SH-SY5Y (cell line): ENCODE data around the gene CFAP77.

Source experiments
- GATA2 ChIP-seq: IDR thresholded peaks from 2 replicates; pipeline ENCODE4 v1.6.1; 2011; ENCODE audit warnings: mild to moderate bottlenecking, low read depth, low read length
- GATA3 ChIP-seq: IDR thresholded peaks from 2 replicates; pipeline ENCODE4 v1.6.1; 2011; ENCODE audit warnings: low read depth, mild to moderate bottlenecking, low read length, moderate library complexity

DNA sequence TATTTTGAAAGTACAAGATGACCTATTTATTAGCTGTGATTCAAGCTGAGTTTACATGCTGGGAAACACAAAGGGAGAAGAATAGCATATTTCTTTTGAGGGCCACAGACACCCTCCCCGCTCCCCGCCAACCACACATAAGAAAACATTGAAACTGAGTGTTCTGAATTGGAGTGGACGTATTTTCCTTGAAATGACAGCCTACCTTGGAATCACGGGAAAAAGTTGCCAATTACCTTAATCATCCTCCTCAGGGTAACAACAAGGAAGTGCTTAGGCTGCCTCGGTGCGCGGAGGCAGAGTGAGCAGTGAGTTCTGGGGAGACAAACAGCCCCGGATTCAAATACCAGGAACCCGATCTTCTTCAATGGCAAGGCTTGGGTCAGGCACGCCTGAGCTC lies 31.4 kb downstream of the CFAP77 start:
- no peak for TF ChIP-seq GATA2
- no peak for TF ChIP-seq GATA3
